CD4-positive, alpha-beta T cell treated with Interleukin-6 for 4 hours (primary cell): ENCODE measurements around the gene CATSPER4.
"Not testable (repeated sequence)": the region's sequence is repeated elsewhere in the genome, so short reads cannot be mapped to it uniquely, and the experiment has no call there.

Experiments used
- DNase-seq: peaks from one replicate; pipeline ENCODE4 v3.0.0-alpha.2; 2020; ENCODE audit warnings: mixed read lengths

The CATSPER4 gene

DNA sequence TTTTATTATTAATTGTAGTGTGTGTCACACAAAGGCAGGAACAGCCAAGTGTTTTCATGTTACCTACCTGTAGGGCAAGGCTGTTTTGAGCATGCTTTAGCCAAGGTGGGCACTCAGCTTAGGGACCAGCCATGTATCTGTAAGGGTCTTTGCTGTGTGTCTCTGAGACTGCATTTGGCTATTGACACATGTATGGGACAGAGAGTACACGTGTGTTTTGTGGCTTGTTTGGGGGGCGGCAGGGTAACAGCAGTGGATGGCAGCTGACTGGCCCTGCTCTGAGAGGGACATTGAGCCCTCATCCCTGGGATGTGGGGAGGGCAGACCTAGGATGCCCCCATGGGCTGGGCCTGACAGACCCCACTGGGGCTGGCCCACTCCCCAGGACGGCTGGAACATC lies 6.9 kb downstream of the CATSPER4 start:
- DNase-seq, result no peak

- no peak for DNase-seq
Measured at GRCh38 chr1:26197813-26198212, 7.4 kb downstream of the CATSPER4 start.

DNA sequence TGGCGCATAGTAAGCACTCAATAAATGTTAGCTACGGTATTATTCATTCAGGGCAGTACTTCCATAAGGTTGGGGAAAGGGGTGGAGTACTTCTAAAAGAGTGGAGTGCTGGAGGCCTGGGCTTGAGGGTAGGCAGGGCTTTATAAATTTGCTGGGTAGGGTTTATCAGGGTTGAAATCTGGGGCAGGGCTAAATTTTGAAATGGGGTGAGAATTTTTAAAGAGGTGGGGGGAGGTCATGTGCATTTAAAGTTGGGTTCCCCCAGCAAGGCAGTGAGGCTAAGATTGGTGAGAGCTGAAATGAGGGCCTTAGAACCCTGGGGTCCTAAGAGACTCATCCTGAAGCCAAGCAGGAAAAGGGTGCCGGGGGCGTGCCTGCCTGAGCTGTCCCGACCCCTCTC lies 10.0 kb downstream of the CATSPER4 start:
- DNase-seq, result no peak

- no peak for DNase-seq
Measured at GRCh38 chr1:26203642-26204318, 13.4 kb downstream of the CATSPER4 start.

- no peak for DNase-seq
Measured at GRCh38 chr1:26210147-26210870, 19.9 kb downstream of the CATSPER4 start.

GRCh38 chr1:26212726-26213125 lies 22.3 kb downstream of the CATSPER4 start:
- DNase-seq, result no peak

DNA sequence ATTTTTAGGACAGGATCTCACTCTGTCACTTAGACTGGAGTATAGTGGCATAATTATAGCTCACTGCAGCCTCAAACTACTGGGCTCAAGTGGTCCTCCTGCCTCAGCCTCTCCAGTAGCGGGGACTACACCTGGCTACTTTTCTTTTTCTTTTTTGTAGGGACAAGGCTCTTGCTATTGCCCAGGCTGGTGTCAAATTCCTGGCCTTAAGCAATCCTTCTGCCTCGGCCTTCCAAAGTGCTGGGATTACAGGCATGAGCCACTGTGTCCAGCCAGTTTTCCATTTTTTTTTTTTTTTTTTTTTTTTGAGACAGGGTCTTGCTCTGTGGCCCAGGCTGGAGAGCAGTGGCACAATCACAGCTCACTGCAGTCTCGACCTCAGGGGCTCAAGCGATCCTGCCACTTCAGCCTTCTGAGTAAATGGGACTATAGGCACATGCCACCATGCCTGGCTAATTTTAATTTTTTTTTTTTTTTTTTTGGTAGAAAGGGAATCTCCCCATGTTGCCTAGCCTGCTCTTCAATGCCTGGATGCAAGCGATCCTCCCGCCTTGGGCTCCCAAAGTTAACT lies 23.0 kb downstream of the CATSPER4 start:
- DNase-seq, result no peak

GRCh38 chr1:26215246-26215645 lies 24.8 kb downstream of the CATSPER4 start:
- DNase-seq, result no peak

DNA sequence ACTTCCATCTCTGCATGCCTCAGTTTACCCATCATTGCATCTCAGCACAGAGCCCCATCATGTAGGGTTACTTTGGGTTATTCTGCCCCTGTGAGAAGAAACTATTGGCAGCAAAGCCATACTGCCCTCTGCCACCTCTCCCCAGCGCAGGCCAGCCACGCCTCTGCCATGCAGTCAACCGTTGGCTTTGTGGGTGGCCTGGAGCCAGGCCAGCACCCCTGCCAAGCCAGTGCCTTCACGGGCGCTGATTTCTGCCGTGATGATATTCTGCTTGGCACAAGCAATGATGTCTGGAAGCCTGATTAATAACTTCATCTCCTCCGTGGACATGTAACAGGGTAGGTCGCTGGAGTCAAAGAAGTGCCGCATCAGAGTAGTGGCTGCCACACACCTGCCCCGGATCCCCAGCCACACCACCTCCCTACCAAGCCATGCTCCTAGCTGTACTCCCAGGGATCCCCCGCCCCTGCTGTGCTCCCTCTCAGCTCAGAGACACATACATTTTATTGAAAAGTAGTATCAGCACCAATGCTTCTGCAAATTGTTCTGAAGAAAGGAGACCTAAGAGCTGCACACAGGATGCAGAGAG lies 28.6 kb downstream of the CATSPER4 start:
- DNase-seq, result no peak

DNA sequence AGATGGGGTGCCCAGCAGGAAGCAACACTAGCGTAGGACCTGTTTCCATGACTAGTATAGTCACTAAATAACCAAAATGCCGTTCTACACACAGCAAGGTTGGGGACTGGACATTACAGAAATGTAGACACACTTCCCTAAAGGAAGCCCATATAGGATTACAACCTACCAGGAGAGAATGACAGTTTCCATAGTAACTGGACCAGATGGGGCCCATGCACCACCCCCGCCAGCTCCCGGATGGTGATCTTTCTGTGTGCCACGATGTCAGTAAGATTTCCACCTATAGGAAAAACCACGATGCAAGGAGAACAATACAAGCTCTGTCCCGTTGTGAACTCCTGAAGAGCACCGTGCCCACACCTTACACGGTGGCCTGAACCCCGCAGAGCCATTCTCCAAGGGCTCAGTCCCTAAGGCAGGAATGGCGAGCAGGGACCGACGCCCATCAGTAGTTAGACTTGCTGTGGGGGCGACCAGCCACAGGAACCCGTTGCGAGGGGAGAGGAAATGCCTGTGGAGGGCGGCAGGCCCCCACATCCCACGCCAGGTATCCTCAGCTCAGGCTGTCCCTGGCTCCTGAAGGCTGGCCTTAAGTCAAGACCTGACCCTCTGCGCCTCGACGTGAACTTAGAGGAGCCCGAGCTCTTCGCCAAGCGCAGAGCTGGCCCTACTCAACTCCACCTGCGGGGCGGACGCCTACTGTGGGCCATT lies 30.0 kb downstream of the CATSPER4 start:
- no peak for DNase-seq

- no peak for DNase-seq
Measured at GRCh38 chr1:26221094-26221493, 30.7 kb downstream of the CATSPER4 start.

- no peak for DNase-seq
Measured at GRCh38 chr1:26224606-26225005, 34.2 kb downstream of the CATSPER4 start.

- DNase-seq, result peak; percentile 68
Measured at GRCh38 chr1:26225033-26225831, 34.8 kb downstream of the CATSPER4 start.

GRCh38 chr1:26230682-26231081 lies 40.3 kb downstream of the CATSPER4 start:
- DNase-seq, result not testable (repeated sequence)

GRCh38 chr1:26233903-26234643 lies 43.7 kb downstream of the CATSPER4 start, which contains the start of gene CEP85:
TSS of gene CEP85 (plus strand) at chr1:26234200. CDS start at chr1:26239784, 5,584 bp downstream.
- peak; percentile 99 for DNase-seq

DNA sequence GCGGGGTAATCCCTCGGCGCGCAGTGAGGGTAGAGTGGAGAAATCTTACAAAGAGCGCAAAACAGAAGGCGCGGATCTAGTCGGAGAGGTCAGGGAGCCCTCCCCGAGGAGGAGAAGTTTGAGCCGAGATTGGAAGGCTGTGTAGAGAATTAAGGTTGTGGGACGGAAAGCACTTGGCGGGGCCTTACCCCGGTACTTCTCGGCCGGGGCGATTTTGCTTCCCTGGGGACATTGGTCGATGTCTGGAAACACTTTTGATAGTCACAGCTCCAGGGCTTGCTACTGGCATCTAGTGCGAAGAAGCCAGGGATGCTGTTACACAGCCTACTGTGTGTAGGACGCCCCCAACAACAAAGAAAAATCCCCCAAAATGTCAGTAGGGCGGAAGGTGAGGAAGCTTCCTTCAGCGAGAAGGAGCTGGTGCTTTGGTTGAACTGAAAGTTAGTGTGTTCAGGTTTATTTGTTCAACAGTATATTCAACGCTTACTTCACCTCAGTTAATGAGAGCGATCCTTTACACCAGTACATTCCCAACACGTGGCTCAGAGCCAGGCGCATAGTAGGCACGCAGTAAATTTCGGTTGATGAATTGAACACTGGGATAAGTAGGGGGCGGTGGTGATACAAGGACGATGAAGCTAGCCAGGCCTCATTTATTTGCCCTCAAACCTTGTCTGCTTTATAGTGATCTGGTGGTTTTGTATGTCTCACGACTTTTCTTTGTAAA lies 44.4 kb downstream of the CATSPER4 start:
- peak; percentile 8 for DNase-seq

DNA sequence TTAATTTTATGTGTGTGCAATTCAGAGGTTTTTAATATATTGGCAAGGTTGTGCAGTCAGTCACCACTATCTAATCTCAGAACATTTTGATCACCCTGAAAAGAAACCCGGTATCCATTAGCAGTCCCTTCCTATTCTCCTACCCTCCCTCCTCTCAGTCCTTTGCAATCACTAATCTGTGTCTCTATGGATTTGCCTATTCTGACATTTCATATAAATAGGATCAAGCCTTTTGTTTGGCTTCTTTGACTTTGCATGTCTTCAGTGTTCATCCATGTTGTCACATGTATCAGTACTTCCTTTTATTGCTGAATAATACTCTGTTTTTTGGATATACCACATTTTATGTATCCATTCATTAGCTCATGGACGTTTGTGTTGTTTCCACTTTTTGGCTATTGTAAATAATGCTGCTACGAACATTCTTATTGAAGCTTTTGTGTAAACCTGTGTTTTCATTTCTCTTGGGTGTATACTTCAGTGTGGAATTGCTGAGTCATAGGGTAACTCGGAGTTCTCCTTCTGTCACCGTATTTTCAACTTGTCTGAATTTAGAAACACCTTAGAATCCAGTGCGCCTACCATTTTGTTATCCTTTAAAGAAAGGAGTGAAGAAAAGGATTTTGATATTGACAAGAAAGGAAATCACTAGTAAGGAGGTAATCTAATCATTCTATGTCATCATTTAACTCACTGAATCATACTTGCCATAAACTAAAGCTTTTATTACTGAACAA lies 47.0 kb downstream of the CATSPER4 start:
- DNase-seq, result no peak

- DNase-seq, result no peak
Measured at GRCh38 chr1:26239936-26240335, 49.5 kb downstream of the CATSPER4 start.
